T-cell (primary cell): ENCODE data around the gene PROM2. TPM values are rescaled to one million over a fixed set of nuclear protein-coding genes. Genes with fewer than 3 reads are reported as not detected.
A peak's percentile ranks its signal among the peaks of the same experiment; 100 is the strongest.

Source experiments
- ATAC-seq, 4 experiments: fragments of 200-7000 bp in 3 of 4; fragments of 150-1000 bp in 1 of 4; cut with Tn5 transposase; replicated peaks in 1 of 4; 1 replicate in 3 of 4; 2 replicates in 1 of 4; pipeline ENCODE4 v1.10.0; 2021; ENCODE audit warnings: moderate library complexity in 3 of 4, mild to moderate bottlenecking in 2 of 4, moderate number of reproducible peaks in 1 of 4
- CTCF ChIA-PET, 2 donors: fragments of 300-600 bp; sonication (Branson Sonifier 250); formaldehyde crosslinking; loops; one replicate each; lab custom pipeline; 2022; ENCODE audit warnings: antibody characterized with exemption in 2 of 2; lab: Charles Lee
- POLR2A ChIA-PET, 2 donors: fragments of 300-600 bp; sonication (Branson Sonifier 250); formaldehyde crosslinking; loops; one replicate each; lab custom pipeline; 2022; ENCODE audit warnings: antibody characterized with exemption in 2 of 2; lab: Charles Lee
- DNase-seq, 35 experiments: peaks; one replicate each; pipeline versions ENCODE4 v3.0.0 to v3.0.0-alpha.2; 2013 to 2023
- H3K27ac ChIP-seq: one replicate; pipeline ENCODE4 v1.5.1; 2013; ENCODE audit warnings: low read length
- H3K27me3 ChIP-seq, 2 experiments: replicated peaks in 1 of 2; 1 replicate in 1 of 2; 2 replicates in 1 of 2; pipeline versions ENCODE4 v1.6.1 to v1.7.0; 2013; ENCODE audit warnings: low read length in 1 of 2, mixed read lengths in 1 of 2; ENCODE audit not compliant: control insufficient read depth in 2 of 2, insufficient read depth in 2 of 2; ENCODE audit errors: extremely low read depth in 1 of 2
- H3K36me3 ChIP-seq, 2 donors: 1 replicate in 1 of 2; 2 replicates in 1 of 2; pipeline versions ENCODE4 v1.6.1 to v1.7.0; 2013; ENCODE audit warnings: low read length in 1 of 2; ENCODE audit not compliant: control insufficient read depth in 2 of 2, insufficient read depth in 1 of 2; ENCODE audit errors: extremely low read depth in 1 of 2
- H3K4me1 ChIP-seq, 2 experiments: 1 replicate in 1 of 2; 2 replicates in 1 of 2; pipeline versions ENCODE4 v1.6.1 to v1.7.0; 2013; ENCODE audit warnings: low read length in 2 of 2, mixed read lengths in 1 of 2; ENCODE audit not compliant: insufficient read depth in 2 of 2, control insufficient read depth in 1 of 2; ENCODE audit errors: extremely low read depth in 1 of 2
- H3K4me3 ChIP-seq, 2 donors: 1 replicate in 1 of 2; 2 replicates in 1 of 2; pipeline versions ENCODE4 v1.5.1 to v1.7.0; 2013; ENCODE audit warnings: mild to moderate bottlenecking in 2 of 2, low read length in 1 of 2, moderate library complexity in 1 of 2; ENCODE audit not compliant: control insufficient read depth in 1 of 2; ENCODE audit errors: extremely low read depth in 1 of 2
- H3K9me3 ChIP-seq: 2 replicates; pipeline ENCODE4 v1.7.0; 2013
- H3K27ac Mint-ChIP-seq, 2 donors: one replicate each; pipeline ENCODE4 v1.8.0; 2020 to 2021; ENCODE audit warnings: mild to moderate bottlenecking in 2 of 2, mixed read lengths in 2 of 2
- H3K27me3 Mint-ChIP-seq, 2 donors: one replicate each; pipeline ENCODE4 v1.8.0; 2021 to 2022; ENCODE audit warnings: mixed read lengths in 2 of 2
- H3K36me3 Mint-ChIP-seq: one replicate; pipeline ENCODE4 v1.8.0; 2021; ENCODE audit warnings: mixed read lengths
- H3K4me1 Mint-ChIP-seq, 3 donors: one replicate each; pipeline ENCODE4 v1.8.0; 2020 to 2022; ENCODE audit warnings: mixed read lengths in 3 of 3, mild to moderate bottlenecking in 1 of 3
- H3K4me3 Mint-ChIP-seq, 3 donors: one replicate each; pipeline ENCODE4 v1.8.0; 2020 to 2022; ENCODE audit warnings: mild to moderate bottlenecking in 3 of 3, mixed read lengths in 3 of 3, moderate library complexity in 3 of 3
- H3K9me3 Mint-ChIP-seq, 3 donors: one replicate each; pipeline ENCODE4 v1.8.0; 2020 to 2022; ENCODE audit warnings: mixed read lengths in 3 of 3
- WGBS: methylation state at CpG from one replicate; pipeline ENCODE4 v1.1.5; 2013; ENCODE audit warnings: missing lambda C conversion rate; ENCODE audit not compliant: insufficient coverage; 5-methylcytosine and 5-hydroxymethylcytosine counted together
- total RNA-seq, 35 experiments: library from RNA in 6 of 35; stranded (reverse) in 6 of 35; fragments of 120-200 nt in 1 of 35; gene quantifications; one replicate each; pipeline versions ENCODE4 v1.2.1 to v1.2.4 and lab custom pipeline; 2013 to 2026

PROM2 gene
- total RNA-seq, 5 donors from 2014 or later (not counting 1 experiment from before 2014, with no cell fraction given): 0.30 to 2.1 (median 0.40) TPM

- Mint-ChIP-seq H3K4me1 (no peaks in the 10 kb centered on the region), H3K36me3 (no peaks in the 10 kb centered on the region), H3K27me3 (peaks cover 0 to 3% of the 10 kb centered on the region in 2 donors), H3K27ac (no peak overlapping the region), H3K9me3 (no peaks in the 10 kb centered on the region), H3K4me3 (no peak overlapping the region)
- ATAC-seq: no peak
- no peak for DNase-seq
- CTCF ChIA-PET: no interaction called here
- Histone ChIP-seq H3K36me3 (no peaks in the 10 kb centered on the region), H3K4me3 (no peak overlapping the region), H3K27ac (no peak overlapping the region), H3K27me3 (peaks cover 0 to 10% of the 10 kb centered on the region in 2 experiments), H3K4me1 (no peaks in the 10 kb centered on the region), H3K9me3 (no peaks in the 10 kb centered on the region)
- POLR2A ChIA-PET: no interaction called here
- no CpG with 5 or more reads among the region's 6 CpGs for WGBS
Measured at GRCh38 chr2:95272299-95272751, 1.9 kb upstream of the PROM2 start.

DNA sequence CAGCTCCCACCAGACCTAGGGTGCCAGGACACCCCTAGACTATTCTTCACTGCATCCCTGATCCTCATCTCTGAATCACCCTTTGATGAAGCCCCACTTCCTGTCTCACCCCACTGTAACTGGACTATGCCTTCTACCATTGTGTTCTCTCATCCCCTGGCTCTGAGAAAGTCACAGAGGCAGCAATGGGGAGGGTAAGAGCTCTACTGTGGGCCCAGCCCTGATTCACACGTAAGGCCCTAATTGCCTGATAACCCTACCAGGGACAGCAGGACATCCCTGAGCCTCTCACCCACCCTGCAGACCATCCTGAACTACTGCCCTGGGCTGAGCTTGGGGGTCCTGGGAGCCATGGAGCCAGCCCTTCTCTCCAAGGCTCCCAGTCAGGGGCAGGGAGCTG is 1.5 kb upstream of the PROM2 start:
- no peak overlapping the region for H3K4me3 Mint-ChIP-seq
- ATAC-seq (no peak), DNase-seq (peak in 1 of 35 experiments; percentile 18)
- Histone ChIP-seq H3K9me3 (no peaks in the 10 kb centered on the region), H3K27me3 (peaks cover 0 to 10% of the 10 kb centered on the region in 2 experiments), H3K36me3 (no peaks in the 10 kb centered on the region), H3K4me3 (no peak overlapping the region), H3K27ac (no peak overlapping the region), H3K4me1 (no peaks in the 10 kb centered on the region)
- no peaks in the 10 kb centered on the region for H3K9me3 Mint-ChIP-seq
- H3K27ac Mint-ChIP-seq: no peak overlapping the region
- peaks cover 0 to 3% of the 10 kb centered on the region in 2 donors for H3K27me3 Mint-ChIP-seq
- POLR2A ChIA-PET: no interaction called here
- H3K36me3 Mint-ChIP-seq: no peaks in the 10 kb centered on the region
- no CpG with 5 or more reads among the region's 1 CpG for WGBS
- H3K4me1 Mint-ChIP-seq: no peaks in the 10 kb centered on the region
- CTCF ChIA-PET: no interaction called here

- Mint-ChIP-seq H3K36me3 (no peaks in the 10 kb centered on the region), H3K27ac (no peak overlapping the region), H3K9me3 (no peaks in the 10 kb centered on the region), H3K4me3 (no peak overlapping the region), H3K27me3 (peaks cover 0 to 3% of the 10 kb centered on the region in 2 donors), H3K4me1 (no peaks in the 10 kb centered on the region)
- no peaks in the 10 kb centered on the region for H3K4me1 ChIP-seq
- 86% methylated on average over 11 of the region's 11 CpGs for WGBS
- CTCF ChIA-PET: no interaction called here
- H3K36me3 ChIP-seq: no peaks in the 10 kb centered on the region
- ATAC-seq: no peak
- peaks cover 0 to 10% of the 10 kb centered on the region in 2 experiments for H3K27me3 ChIP-seq
- no peak for DNase-seq
- POLR2A ChIA-PET: no interaction called here
- H3K27ac ChIP-seq: no peak overlapping the region
- no peak overlapping the region for H3K4me3 ChIP-seq
- no peaks in the 10 kb centered on the region for H3K9me3 ChIP-seq
Measured at GRCh38 chr2:95273566-95274290, 521 bp upstream of the PROM2 start.

- Mint-ChIP-seq H3K27me3 (peaks cover 0 to 2% of the 10 kb centered on the region in 2 donors), H3K27ac (no peak overlapping the region), H3K4me3 (no peak overlapping the region), H3K4me1 (no peaks in the 10 kb centered on the region), H3K9me3 (no peaks in the 10 kb centered on the region), H3K36me3 (no peaks in the 10 kb centered on the region)
- ChIA-PET POLR2A (no interaction called here), CTCF (no interaction called here)
- Histone ChIP-seq H3K4me1 (no peaks in the 10 kb centered on the region), H3K27ac (no peak overlapping the region), H3K27me3 (peaks cover 0 to 10% of the 10 kb centered on the region in 2 experiments), H3K36me3 (no peaks in the 10 kb centered on the region), H3K4me3 (no peak overlapping the region), H3K9me3 (no peaks in the 10 kb centered on the region)
- WGBS: 92% methylated on average over 4 of the region's 4 CpGs
- ATAC-seq: no peak
- DNase-seq: peak in 2 of 35 experiments; percentile 1 to 15
Measured at GRCh38 chr2:95275151-95275515, 884 bp downstream of the PROM2 start.

GRCh38 chr2:95275601-95276243 is 1.5 kb downstream of the PROM2 start:
- Mint-ChIP-seq H3K27ac (no peak overlapping the region), H3K27me3 (no peaks in the 10 kb centered on the region), H3K9me3 (no peaks in the 10 kb centered on the region), H3K4me1 (no peaks in the 10 kb centered on the region), H3K4me3 (no peak overlapping the region), H3K36me3 (no peaks in the 10 kb centered on the region)
- Histone ChIP-seq H3K27ac (no peak overlapping the region), H3K4me1 (no peaks in the 10 kb centered on the region), H3K4me3 (no peak overlapping the region), H3K27me3 (peaks cover 0 to 12% of the 10 kb centered on the region in 2 experiments), H3K9me3 (no peaks in the 10 kb centered on the region), H3K36me3 (no peaks in the 10 kb centered on the region)
- ChIA-PET POLR2A (no interaction called here), CTCF (no interaction called here)
- WGBS: 87% methylated on average over 25 of the region's 28 CpGs
- DNase-seq (peak in 3 of 35 experiments; percentile 1 to 17 (median 2)), ATAC-seq (no peak)

- 84% methylated on average over 10 of the region's 22 CpGs for WGBS
- no peaks in the 10 kb centered on the region for H3K36me3 ChIP-seq
- H3K27me3 ChIP-seq: peaks cover 0 to 15% of the 10 kb centered on the region in 2 experiments
- no peak overlapping the region for H3K27ac ChIP-seq
- ChIA-PET POLR2A (no interaction called here), CTCF (no interaction called here)
- no peak for ATAC-seq
- H3K4me1 Mint-ChIP-seq: no peaks in the 10 kb centered on the region
- no peaks in the 10 kb centered on the region for H3K27me3 Mint-ChIP-seq
- H3K4me3 Mint-ChIP-seq: no peak overlapping the region
- no peaks in the 10 kb centered on the region for H3K36me3 Mint-ChIP-seq
- H3K9me3 ChIP-seq: no peaks in the 10 kb centered on the region
- H3K4me1 ChIP-seq: no peaks in the 10 kb centered on the region
- peak in 1 of 35 experiments; percentile 20 for DNase-seq
- H3K27ac Mint-ChIP-seq: no peak overlapping the region
- H3K9me3 Mint-ChIP-seq: no peaks in the 10 kb centered on the region
- H3K4me3 ChIP-seq: no peak overlapping the region
Measured at GRCh38 chr2:95276244-95276887, 2.1 kb downstream of the PROM2 start.
